ENCODE data around the gene WDFY2.
A peak's percentile ranks its signal among the peaks of the same experiment; 100 is the strongest.

Gene WDFY2

GRCh38 chr13:51778392-51778791, 194.1 kb downstream of the WDFY2 start:
- peak in 1 of 2 experiments; percentile 1 for DNase-seq

- DNase-seq, result no peak
Observed at GRCh38 chr13:51780099-51780498, 195.8 kb downstream of the WDFY2 start.

GRCh38 chr13:51781246-51782022, 197.2 kb downstream of the WDFY2 start:
- DNase-seq, result peak; percentile 12 to 44

GRCh38 chr13:51782026-51782710, 197.9 kb downstream of the WDFY2 start:
- no peak for DNase-seq

GRCh38 chr13:51783428-51784094, 199.3 kb downstream of the WDFY2 start:
- no peak for DNase-seq

- no peak for DNase-seq
Observed at GRCh38 chr13:51784097-51784496, 199.8 kb downstream of the WDFY2 start.

- peak; percentile 46 to 49 for DNase-seq
Observed at GRCh38 chr13:51785712-51786424, 201.6 kb downstream of the WDFY2 start.

- no peak for DNase-seq
Observed at GRCh38 chr13:51786425-51787265, 202.4 kb downstream of the WDFY2 start.

- no peak for DNase-seq
Observed at GRCh38 chr13:51793570-51794271, 209.5 kb downstream of the WDFY2 start.

GRCh38 chr13:51794964-51795363, 210.7 kb downstream of the WDFY2 start:
- no peak for DNase-seq

- no peak for DNase-seq
Observed at GRCh38 chr13:51795419-51795818, 211.2 kb downstream of the WDFY2 start.

GRCh38 chr13:51796546-51796945, 212.3 kb downstream of the WDFY2 start:
- DNase-seq, result no peak

GRCh38 chr13:51797664-51798488, 213.6 kb downstream of the WDFY2 start:
- peak; percentile 76 to 77 for DNase-seq

- DNase-seq, result no peak
Observed at GRCh38 chr13:51799261-51799660, 215.0 kb downstream of the WDFY2 start.

- no peak for DNase-seq
Observed at GRCh38 chr13:51800486-51800885, 216.2 kb downstream of the WDFY2 start.

- DNase-seq, result peak; percentile 27 to 54
Observed at GRCh38 chr13:51801631-51802099, 217.4 kb downstream of the WDFY2 start.

- DNase-seq, result no peak
Observed at GRCh38 chr13:51802631-51803418, 218.6 kb downstream of the WDFY2 start.

- peak; percentile 47 to 62 for DNase-seq
Observed at GRCh38 chr13:51803422-51804294, 219.4 kb downstream of the WDFY2 start, which contains the start of gene DHRS12. TSS of gene DHRS12 (minus strand) at chr13:51804163. CDS start at chr13:51799659, 4,504 bp downstream.
